NCI-H446 treated with DMSO at 0.1 percent for 48 hours (cell line): ENCODE results near the gene HMGCR.
A peak's percentile ranks its signal among the peaks of the same experiment; 100 is the strongest.
"Not testable (repeated sequence)": the region's sequence is repeated elsewhere in the genome, so short reads cannot be mapped to it uniquely, and the experiment has no call there.

Experiments
- DNase-seq: peaks from one replicate; lab custom pipeline; 2025; lab: John Stamatoyannopoulos, UW

Gene HMGCR

DNA sequence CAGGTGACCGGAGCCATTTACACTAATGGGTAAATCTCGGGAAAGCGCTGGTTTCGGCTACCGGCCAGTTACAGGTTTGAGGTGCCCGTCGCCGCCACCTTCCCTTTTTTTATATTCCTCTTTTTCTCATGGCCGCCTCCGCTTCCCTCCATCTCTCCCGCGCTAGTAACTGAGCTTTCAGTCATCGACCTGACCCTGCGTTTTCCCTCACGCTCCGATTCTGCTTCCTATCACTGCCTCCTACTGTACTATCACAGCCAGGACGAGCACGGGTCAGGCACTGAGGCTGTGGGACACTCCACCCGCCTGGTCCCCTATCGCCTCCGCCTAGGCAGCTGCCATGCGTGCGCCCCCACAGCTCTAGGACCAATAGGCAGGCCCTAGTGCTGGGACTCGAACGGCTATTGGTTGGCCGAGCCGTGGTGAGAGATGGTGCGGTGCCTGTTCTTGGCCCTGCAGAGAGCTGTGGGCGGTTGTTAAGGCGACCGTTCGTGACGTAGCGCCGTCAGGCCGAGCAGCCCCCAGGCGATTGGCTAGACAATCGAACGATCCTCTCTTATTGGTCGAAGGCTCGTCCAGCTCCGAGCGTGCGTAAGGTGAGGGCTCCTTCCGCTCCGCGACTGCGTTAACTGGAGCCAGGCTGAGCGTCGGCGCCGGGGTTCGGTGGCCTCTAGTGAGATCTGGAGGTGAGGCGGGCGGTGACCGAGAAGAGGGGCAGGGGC lies at the start of gene HMGCR:
TSS of gene HMGCR (plus strand) at position 606 of the 722 bp plus-strand sequence. CDS start 5,386 bp downstream, outside the sequence.
- DNase-seq = peak; percentile 99

DNA sequence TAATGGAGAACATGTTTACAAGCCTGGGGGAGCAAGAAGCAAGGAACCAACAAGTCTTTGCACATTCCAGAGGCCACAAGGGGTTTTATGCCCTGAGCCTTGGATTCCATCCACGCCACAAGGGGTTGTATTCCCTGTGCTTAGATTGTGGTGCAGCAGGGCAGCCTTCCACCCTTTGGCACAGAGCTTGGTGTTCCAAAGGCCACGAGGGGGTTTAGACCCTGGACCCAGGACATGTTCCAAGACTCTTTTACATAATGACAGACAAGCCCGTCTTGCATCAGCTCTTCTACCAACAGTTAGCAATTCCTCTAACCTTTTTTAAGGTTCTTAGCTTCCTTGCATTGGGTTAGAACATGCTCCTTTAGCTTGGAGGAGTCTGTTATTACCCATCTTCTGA lies 45.2 kb upstream of the HMGCR start:
- DNase-seq = not testable (repeated sequence)

DNA sequence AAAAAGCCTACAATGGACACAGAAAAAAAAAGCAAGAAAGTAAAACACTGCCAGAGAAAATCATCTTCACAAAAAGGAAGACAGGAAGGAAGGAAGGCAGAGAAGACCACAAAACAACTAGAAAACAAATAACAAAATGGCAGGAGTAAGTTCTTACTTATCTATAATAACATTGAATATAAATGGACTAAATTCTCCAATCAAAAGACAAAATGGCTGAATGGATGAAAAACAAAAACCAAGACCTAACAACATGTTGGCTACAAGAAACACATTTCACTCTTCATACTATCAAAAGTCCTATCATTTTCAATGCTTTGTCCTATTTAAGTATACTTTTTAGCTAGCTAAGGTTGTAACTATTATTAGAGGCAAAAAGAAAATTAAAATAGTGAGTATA lies 36.9 kb upstream of the HMGCR start:
- DNase-seq = no peak

DNA sequence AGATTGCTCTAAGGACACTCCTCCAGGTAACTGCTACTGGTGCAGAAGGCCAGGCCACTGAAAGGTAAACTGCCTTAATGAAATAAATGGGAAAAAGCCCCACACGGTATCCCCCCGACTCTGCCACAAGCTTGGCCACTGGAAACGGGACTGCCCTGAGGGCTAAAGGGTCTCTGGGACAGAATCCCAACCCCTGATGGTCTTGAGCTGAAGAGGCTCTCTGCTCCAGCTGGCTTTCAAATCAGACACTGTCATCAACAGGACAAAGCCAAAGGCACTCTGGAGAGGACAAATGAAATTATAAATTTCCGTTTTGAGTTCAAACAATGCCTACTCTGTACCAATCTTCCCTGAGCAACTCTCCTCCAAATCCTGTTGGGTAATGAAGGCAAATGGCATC lies 33.6 kb upstream of the HMGCR start:
- no peak for DNase-seq

DNA sequence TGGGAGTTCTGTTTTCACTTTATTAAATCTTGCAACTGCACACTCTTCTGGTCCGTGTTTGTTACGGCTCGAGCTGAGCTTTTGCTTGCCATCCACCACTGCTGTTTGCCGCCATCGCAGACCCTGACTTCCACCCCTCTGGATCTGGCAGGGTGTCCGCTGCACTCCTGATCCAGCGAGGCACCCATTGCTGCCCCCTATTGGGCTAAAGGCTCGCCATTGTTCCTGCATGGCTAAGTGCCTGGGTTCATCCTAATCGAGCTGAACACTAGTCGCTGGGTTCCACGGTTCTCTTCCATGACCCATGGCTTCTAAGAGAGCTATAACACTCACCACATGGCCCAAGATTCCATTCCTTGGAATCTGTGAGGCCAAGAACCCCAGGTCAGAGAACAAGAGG lies 32.5 kb upstream of the HMGCR start:
- DNase-seq = not testable (repeated sequence)

DNA sequence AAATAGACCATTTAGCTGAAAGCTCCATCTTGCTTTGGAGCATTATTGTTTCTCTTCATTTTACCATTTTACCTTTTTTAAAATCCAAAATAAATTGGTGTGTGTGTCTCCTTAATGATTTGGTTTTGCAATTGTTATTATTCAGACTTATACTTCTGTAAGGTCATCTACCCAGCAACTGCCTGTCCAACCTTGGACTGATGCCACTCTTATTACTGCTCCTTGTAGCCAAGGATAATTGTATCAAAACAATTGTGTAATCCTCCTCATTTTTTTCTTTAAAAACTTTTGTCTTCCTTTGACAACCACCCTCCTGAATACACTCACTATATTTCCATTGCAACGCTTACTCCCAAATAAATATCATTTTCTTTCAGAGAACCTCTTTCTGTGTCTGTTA lies 30.3 kb upstream of the HMGCR start:
- no peak for DNase-seq

DNA sequence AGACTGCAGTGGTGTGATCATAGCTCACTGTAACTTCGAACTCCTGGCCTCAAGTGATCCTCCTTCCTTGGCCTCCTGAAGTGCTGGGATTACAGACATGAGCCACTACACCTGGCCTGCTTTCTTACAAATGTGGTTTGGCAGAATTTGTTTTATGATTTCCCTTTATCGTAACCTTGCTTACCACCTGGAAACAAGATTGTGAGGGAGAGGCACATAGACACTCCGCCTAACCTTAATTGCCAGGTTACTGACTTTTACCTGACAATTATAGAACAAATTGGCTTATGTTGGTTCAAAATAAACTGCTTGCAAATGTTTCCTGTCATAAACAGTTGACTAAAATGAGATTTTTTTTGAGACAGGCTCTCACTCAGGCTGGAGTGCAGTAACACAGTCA lies 26.8 kb upstream of the HMGCR start:
- DNase-seq = no peak

DNA sequence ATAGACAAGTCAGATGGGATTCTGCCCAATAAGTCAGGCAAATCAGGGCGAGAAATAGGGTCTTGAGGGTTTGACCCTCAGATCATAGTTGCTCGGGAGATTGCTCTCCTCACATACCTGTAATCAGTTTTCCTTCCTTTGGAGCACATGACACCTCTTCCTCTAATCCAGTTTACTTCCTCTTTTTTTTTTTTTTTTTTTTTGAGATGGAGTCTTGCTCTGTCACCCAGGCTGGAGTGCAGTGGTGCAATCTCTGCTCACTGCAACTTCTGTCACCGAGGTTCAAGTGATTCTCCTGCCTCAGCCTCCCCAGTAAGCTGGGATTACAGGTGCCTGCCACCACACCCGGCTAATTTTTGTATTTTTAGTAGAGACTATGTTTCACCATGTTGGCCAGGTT lies 17.9 kb upstream of the HMGCR start:
- DNase-seq = not testable (repeated sequence)

DNA sequence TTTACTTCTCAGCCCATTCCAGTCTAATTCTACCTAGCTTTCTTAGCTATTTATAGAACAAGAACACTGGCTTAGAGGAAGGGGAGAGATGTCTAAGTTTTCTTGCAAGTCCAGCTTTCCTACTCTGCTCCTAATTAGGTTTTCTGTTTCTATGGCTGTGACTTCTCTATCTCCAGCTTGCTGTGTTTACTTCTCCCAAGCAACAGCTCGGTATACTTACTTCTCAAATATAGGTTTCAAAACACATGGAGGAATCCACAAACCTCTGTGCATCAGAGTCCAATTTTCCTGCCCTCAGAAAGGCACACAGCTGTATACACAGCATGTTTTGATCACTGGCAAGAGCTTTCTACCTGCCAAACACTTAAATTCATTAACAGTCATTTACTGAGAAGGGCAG lies 17.4 kb upstream of the HMGCR start:
- no peak for DNase-seq

DNA sequence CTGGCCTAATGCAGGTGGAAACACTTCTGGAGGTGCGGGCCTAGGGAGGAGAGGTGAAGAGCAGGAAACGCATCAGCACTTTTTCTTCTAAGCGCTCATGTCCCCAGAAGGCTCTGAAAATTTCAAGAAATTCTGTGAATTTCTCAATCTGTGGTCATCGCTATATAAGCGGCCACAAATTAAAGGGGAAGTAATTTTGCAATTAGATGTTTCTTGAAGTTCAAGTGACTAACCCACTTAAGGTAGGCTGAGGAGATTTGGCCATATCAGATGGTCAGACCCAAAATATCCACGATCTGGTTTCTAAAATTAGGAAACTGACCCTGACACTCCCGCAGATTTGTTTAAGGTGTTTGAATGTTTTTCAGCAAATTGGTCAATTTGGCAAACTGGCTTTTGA lies 16.6 kb upstream of the HMGCR start:
- DNase-seq = no peak

DNA sequence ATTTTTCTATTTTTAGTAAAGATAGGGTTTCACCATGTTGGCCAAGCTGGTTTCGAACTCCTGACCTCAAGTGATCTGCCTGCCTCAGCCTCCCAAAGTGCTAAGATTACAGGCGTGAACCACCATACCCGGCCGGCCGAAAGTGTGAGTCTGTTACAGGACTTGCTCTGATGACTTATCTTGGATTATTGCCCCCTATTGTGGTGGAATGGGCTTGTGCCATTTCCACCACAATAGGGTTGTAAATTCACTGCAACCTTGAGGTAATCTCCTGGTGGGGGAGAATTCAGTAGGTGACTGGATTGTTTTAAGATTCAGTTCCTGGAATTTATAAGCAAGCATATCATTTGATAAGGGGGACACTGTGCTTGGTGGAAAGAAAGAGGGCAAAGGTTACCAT lies 15.0 kb upstream of the HMGCR start:
- no peak for DNase-seq

DNA sequence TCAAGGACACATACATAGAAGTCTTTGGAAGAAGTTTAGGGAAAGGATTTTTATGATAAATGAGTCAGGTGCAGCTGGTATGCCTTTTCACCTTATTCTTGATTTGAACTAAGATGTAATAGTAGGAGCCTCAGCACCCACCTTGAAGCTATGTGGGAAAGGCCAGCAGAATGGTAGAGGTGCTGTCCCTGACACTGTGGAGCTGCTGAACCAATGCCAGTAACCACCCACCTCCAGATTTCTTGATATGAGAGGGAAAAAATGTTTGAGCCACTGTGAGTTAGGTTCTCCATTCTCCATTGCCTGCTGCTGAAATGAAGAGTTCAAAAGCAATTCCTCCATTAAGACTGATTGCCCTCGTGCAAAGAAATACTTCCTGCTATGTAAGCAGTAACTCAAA lies 12.2 kb upstream of the HMGCR start:
- DNase-seq = no peak

DNA sequence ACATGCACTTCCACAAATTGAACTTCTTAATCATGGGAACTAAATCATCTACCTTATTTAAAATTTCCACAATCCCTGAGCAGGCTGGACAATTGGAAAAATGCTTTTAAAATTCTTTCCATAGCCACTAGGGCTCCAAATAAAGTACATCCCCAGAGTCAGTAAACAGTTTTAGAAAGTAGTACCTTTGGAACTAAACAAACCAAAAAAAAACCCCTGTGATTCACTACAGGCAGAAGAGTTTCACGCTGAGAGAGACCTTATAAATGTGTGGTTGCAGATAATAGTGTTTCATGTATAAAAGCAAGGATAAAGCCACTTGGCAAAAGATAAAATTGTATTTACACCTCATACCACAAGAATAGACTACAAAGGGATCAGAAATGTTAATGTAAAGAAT lies 11.8 kb upstream of the HMGCR start:
- DNase-seq = no peak

DNA sequence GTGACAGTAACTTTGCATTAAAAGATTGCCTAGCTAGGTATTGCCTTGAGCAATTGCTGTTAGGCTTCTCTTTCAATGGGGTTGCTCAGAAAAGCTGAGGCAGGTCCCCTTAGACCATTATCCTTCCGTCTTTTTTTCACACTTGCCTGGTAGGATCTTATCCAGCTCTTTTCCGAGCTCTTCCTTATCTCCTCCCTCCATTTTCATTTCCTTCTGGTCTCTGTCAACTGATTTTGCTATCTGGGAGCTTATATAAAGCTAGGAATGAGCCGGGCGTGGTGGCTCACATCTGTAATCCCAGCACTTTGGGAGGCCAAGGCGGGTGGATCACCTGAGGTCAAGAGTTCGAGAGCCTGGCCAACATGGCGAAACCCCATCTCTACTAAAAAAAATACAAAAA lies 6.6 kb upstream of the HMGCR start:
- no peak for DNase-seq

DNA sequence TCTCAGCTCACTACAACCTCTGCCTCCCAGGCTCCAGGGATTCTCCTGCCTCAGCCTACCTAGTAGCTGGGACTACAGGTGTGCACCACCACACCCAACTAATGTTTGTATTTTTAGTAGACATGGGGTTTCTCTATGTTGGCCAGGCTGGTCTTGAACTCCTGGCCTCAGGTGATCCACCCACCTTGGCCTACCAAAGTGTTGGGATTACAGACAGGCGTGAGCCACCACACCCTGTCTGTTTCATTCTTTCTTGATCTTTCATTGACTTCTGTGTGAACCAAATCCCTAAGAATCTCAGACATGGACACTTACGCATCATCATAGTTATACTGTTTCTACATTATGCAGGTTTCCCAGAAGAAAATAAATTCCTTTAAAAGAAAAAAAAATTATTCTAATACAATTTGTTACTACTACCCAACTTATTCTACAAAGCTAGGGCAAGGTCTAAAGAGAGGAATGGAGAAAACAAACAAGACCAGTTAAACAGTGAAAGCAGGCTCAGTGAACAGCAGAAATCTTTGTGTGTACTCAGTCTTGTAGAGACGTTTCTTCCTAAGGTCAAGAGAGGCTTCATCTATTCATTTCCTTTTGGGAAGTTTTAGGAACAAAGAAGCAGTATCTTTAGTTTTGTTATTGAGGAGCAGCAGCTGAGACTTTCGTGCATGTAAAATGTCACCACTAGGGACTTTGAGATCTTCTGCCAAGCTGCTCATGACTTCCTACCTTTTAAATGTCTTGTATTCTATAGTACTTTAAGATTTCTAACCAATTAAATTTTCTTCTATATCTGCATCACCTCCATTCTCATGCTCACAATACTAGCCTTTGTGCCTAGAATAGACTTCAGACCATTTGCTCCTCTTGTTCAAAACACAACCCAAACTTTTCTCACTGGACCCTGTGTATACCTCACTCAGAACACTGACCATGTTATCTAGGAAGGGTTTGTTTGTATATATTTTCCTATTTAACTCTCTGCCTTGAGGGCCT lies 5.6 kb upstream of the HMGCR start:
- DNase-seq = no peak

DNA sequence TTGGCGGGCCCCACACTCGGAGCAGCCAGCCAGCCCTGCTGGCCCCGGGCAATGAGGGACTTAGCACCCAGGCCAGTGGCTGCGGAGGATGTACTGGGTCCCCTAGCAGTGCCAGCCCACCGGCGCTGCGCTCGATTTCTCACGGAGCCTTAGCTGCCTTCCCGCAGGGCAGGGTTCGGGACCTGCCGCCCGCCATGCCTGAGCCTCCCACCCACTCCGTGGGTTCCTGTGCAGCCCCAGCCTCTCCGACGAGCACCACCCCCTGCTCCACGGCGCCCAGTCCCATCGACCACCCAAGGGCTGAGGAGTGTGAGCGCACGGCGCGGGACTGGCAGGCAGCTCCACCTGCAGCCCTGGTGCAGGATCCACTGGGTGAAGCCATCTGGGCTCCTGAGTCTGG lies 3.3 kb upstream of the HMGCR start:
- DNase-seq = not testable (repeated sequence)

DNA sequence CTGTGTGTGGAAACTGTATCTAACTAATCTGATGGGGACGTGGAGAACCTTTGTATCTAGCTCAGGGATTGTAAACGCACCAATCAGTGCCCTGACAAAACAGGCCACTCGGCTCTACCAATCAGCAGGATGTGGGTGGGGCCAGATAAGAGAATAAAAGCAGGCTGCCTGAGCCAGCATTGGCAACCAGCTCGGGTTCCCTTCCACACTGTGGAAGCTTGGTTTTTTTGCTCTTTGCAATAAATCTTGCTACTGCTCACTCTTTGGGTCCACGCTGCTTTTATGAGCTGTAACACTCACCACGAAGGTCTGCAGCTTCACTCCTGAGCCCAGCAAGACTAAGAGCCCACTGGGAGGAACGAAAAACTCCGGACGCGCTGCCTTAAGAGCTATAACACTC lies 2.6 kb upstream of the HMGCR start:
- DNase-seq = not testable (repeated sequence)

DNA sequence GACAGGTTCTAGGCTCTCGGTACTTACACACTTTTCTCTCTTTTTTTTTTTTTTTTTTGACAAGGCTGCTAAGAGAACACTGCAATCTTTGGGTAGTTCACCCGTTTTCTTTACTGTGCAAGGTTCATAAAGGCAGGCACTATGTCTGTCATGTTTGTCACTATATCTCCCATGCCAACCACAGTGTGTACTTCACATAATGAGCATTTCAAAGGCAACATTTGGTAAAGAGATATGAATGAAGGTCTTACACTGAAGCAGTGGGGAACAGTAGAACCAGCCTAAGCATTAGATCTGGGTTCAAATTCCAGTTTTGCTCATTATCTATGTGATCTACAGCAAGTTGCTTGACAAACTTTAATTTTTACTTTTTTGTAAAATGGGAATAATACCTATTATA lies 1.5 kb upstream of the HMGCR start:
- DNase-seq = no peak

DNA sequence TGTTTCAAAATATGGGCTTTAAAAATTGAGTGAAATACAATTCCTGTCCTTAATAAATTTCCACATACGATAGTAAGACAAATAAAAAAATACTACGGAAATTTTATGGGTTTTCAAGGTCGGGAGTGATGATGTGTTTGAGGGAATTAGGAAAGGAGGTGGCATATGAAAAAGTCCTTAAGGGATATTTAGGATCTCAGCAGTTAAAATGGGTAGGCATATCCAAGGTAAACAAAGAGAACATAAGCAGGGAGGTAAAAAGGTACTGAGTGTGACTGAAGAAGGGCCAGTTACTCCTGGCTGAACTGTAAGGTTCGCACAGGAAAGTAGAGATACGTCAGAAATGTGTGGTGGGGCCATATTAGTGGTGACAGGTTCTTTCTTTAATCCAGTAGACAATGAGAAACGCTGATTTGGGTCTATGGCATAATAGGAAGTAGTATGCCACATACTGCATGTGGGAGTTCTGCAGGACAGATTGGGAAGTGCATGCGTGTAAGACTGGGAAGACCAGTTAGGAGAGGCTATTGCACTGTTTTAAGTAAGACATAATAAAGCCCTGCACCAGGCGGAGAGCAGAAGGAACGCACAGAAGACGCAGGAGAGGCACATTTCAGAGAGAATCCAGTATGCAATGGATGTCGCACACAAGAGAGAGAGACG lies 937 bp upstream of the HMGCR start:
- peak; percentile 73 for DNase-seq

DNA sequence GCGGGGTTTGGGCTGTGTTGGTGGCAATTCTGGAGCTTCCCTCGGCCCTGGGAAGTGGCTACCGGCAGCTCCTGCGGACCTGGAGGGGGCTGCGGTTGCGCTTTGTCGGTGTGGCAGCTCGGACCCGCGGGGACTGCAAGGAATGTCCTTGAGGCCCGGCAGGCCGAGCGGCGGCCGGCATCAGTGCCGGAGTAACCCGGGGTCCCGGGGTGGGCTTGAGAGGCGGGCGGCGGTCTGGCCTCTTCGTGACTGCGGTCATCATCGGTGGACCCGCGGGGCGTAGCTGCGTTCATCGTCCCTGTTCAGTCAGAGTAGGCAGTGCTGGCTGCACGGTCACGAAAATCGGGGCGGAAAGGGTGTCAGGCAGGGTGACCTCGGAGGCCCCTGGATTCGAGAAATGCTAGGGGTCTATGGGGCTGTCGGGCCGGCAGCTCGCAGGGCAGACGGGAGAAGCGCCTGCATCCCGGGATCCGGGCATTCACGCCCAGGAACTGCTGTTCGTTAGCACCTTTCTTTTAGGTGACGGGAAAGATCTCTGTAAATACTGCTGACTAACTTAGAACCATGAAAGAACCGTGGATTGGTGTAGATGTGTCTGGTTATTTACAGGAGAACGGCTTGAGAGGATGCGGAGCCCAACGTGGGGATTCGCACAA lies 474 bp downstream of the HMGCR start:
- DNase-seq = no peak

DNA sequence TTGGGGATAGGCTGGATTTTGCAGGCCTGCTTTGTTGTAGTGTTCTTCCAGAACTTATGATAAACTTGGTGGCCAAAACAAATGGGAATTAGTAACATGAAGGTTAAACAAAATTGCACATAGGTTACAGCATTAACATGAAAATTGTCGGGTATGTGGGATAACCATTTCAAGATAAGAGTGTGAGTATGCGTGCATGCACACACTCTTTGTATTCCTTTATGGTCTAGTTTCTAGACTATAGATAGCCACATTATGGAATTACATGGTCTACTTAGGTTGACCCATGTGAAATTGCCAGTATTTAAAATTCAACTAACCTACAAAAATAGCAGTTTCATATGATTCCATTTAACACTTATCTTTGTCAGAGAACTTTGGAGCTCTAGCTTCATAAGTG lies 1.4 kb downstream of the HMGCR start:
- no peak for DNase-seq
